Adrenal gland (tissue), 5 donors: ENCODE data around the gene SNCG.

Experiments used
- CTCF ChIP-seq, 6 experiments: fragments of 450-650 bp in 4 of 6; fragments of 200-600 bp in 2 of 6; sonication (generic) in 1 of 6; IDR thresholded peaks; 1 replicate in 5 of 6; 2 replicates in 1 of 6; pipeline versions ENCODE4 v1.5.1 to v1.8.0; 2016 to 2021; ENCODE audit warnings: antibody characterized with exemption in 6 of 6, mild to moderate bottlenecking in 2 of 6, moderate library complexity in 1 of 6
- POLR2A ChIP-seq, 2 donors: fragments of 450-650 bp; IDR thresholded peaks; one replicate each; pipeline ENCODE4 v1.6.1; 2017; ENCODE audit warnings: antibody characterized with exemption in 2 of 2, mild to moderate bottlenecking in 2 of 2, moderate library complexity in 1 of 2
- donor health status: DM: no; HTN: no; CAD: no.

GRCh38 chr10:86970982-86971231 is 12.5 kb downstream of the SNCG start:
- TF ChIP-seq CTCF (IDR thresholded peaks at IDR 0.05) (no peak), POLR2A (IDR thresholded peaks at IDR 0.05) (peak; percentile 82 to 93)
